HepG2 (cell line): ENCODE results near the gene JPH2.

Experiments used
- MAX ChIP-seq: IDR thresholded peaks from 2 replicates; pipeline ENCODE4 v1.6.1; 2012; ENCODE audit warnings: inconsistent platforms
- MXI1 ChIP-seq: IDR thresholded peaks from 3 replicates; pipeline ENCODE4 v1.6.1; 2012; ENCODE audit warnings: low read depth, low read length, inconsistent platforms, borderline replicate concordance
- POLR2A ChIP-seq, 2 experiments: IDR thresholded peaks; 2 replicates each; pipeline ENCODE4 v1.6.1; 2011; ENCODE audit warnings: low read depth in 2 of 2, low read length in 2 of 2, mild to moderate bottlenecking in 1 of 2, moderate library complexity in 1 of 2; ENCODE audit not compliant: insufficient read depth in 1 of 2
- ZNF292 ChIP-seq: sonication (generic); formaldehyde crosslinking; IDR thresholded peaks from 2 replicates; pipeline ENCODE4 v1.8.1; 2022; ENCODE audit warnings: mild to moderate bottlenecking, low read depth, missing genetic modification reagents, borderline replicate concordance
- ZNF362 ChIP-seq: sonication (generic); formaldehyde crosslinking; IDR thresholded peaks from 2 replicates; pipeline ENCODE4 v1.4.0; 2020; ENCODE audit warnings: missing genetic modification reagents, mild to moderate bottlenecking, borderline replicate concordance

GRCh38 chr20:44099832-44100231 lies 87.2 kb downstream of the JPH2 start:
- TF ChIP-seq MXI1 (no peak), POLR2A (IDR thresholded peaks at IDR 0.05; ENCODE audit: insufficient read depth in 1 of 2, low read depth in 2 of 2, low read length in 2 of 2) (no peak), ZNF292 (no peak), MAX (no peak), ZNF362 (CRISPR knock-in tag) (no peak)
